22Rv1 (cell line): Measurements from ENCODE around the gene DLG3.

Experiments
- ZFX ChIP-seq: fragments of 450-650 bp; IDR thresholded peaks from 2 replicates; pipeline ENCODE4 v1.6.1; 2017; ENCODE audit warnings: antibody characterized with exemption, borderline replicate concordance
- TF ChIP-seq, protein P1 (sequence below): fragments of 450-650 bp; IDR thresholded peaks from 2 replicates; pipeline ENCODE4 v1.5.1; 2017; ENCODE audit warnings: mild to moderate bottlenecking

DNA sequence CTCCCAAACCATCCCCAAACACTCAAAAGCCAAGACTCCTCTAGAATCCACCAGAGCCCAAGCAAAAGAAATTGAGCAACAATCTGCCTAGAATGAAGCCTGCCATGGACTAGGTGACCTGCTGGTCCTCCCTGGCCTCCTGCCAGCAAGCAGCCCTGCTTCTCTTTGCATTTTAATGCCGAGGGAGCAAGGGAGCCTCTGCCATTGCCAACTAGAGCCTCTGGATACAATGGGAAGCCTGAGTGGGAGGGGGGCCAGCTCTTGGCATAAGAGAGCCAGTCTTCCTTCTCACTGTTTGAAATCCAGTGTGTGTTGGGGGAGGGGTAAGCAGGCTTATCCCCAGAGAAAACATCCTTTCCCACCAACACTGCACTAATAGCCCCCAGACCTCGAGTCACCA is 23.0 kb upstream of the DLG3 start:
- TF ChIP-seq, protein P1, sequence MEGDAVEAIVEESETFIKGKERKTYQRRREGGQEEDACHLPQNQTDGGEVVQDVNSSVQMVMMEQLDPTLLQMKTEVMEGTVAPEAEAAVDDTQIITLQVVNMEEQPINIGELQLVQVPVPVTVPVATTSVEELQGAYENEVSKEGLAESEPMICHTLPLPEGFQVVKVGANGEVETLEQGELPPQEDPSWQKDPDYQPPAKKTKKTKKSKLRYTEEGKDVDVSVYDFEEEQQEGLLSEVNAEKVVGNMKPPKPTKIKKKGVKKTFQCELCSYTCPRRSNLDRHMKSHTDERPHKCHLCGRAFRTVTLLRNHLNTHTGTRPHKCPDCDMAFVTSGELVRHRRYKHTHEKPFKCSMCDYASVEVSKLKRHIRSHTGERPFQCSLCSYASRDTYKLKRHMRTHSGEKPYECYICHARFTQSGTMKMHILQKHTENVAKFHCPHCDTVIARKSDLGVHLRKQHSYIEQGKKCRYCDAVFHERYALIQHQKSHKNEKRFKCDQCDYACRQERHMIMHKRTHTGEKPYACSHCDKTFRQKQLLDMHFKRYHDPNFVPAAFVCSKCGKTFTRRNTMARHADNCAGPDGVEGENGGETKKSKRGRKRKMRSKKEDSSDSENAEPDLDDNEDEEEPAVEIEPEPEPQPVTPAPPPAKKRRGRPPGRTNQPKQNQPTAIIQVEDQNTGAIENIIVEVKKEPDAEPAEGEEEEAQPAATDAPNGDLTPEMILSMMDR = no peak
- TF ChIP-seq ZFX = no peak
